Stomach smooth muscle (tissue), 2 donors: ENCODE results near the gene ZNF775.

Experiments used
- H3K27ac ChIP-seq: one replicate; pipeline ENCODE4 v1.7.0; 2013; ENCODE audit warnings: mild to moderate bottlenecking, low read length, inconsistent platforms
- H3K27me3 ChIP-seq, 2 donors: one replicate each; pipeline ENCODE4 v1.7.0; 2013; ENCODE audit warnings: low read length in 2 of 2; ENCODE audit not compliant: insufficient read depth in 2 of 2, control insufficient read depth in 1 of 2
- H3K36me3 ChIP-seq, 2 donors: one replicate each; pipeline ENCODE4 v1.7.0; 2013; ENCODE audit warnings: low read length in 2 of 2; ENCODE audit not compliant: control insufficient read depth in 2 of 2, insufficient read depth in 2 of 2
- H3K4me1 ChIP-seq: one replicate; pipeline ENCODE4 v1.7.0; 2013; ENCODE audit warnings: low read length; ENCODE audit not compliant: control insufficient read depth, insufficient read depth
- H3K4me3 ChIP-seq, 2 donors: one replicate each; pipeline ENCODE4 v1.7.0; 2013; ENCODE audit warnings: low read length in 2 of 2
- H3K9ac ChIP-seq, 2 donors: one replicate each; pipeline ENCODE4 v1.7.0; 2013; ENCODE audit warnings: low read length in 2 of 2, mild to moderate bottlenecking in 1 of 2
- H3K9me3 ChIP-seq, 2 donors: one replicate each; pipeline ENCODE4 v1.7.0; 2013; ENCODE audit warnings: low read length in 2 of 2; ENCODE audit not compliant: control insufficient read depth in 2 of 2
- donor health status: healthy.
- donor health status: Pancreatic carcinoma.

The ZNF775 gene

GRCh38 chr7:150417239-150417638, 38.1 kb downstream of the ZNF775 start:
- H3K36me3 ChIP-seq: no peaks in the 10 kb centered on the region
- H3K4me1 ChIP-seq: peaks cover 3% of the 10 kb centered on the region
- no peaks in the 10 kb centered on the region for H3K9me3 ChIP-seq
- no peak overlapping the region for H3K4me3 ChIP-seq
- H3K27ac ChIP-seq: no peak overlapping the region
- no peak overlapping the region for H3K9ac ChIP-seq
- no peaks in the 10 kb centered on the region for H3K27me3 ChIP-seq

- Histone ChIP-seq H3K4me3 (no peak overlapping the region), H3K27me3 (no peaks in the 10 kb centered on the region), H3K36me3 (no peaks in the 10 kb centered on the region), H3K27ac (no peak overlapping the region), H3K9me3 (no peaks in the 10 kb centered on the region), H3K4me1 (peaks cover 3% of the 10 kb centered on the region), H3K9ac (no peak overlapping the region)
Measured at GRCh38 chr7:150417863-150418262, 38.7 kb downstream of the ZNF775 start.

GRCh38 chr7:150420242-150420641, 41.1 kb downstream of the ZNF775 start:
- Histone ChIP-seq H3K27me3 (no peaks in the 10 kb centered on the region), H3K9ac (no peak overlapping the region), H3K4me1 (peaks cover 3% of the 10 kb centered on the region)

GRCh38 chr7:150420987-150421674, 42.0 kb downstream of the ZNF775 start:
- Histone ChIP-seq H3K4me1 (peaks cover 3% of the 10 kb centered on the region), H3K9ac (no peak overlapping the region), H3K36me3 (no peaks in the 10 kb centered on the region), H3K27me3 (no peaks in the 10 kb centered on the region), H3K9me3 (no peaks in the 10 kb centered on the region), H3K27ac (no peak overlapping the region), H3K4me3 (peak overlapping the region in 1 of 2 donors; percentile 49)

More at GRCh38 chr7:150420242-150420641, 41.1 kb downstream of the ZNF775 start:
- no peaks in the 10 kb centered on the region for H3K36me3 ChIP-seq
- H3K4me3 ChIP-seq: no peak overlapping the region
- H3K27ac ChIP-seq: no peak overlapping the region
- no peaks in the 10 kb centered on the region for H3K9me3 ChIP-seq

- Histone ChIP-seq H3K36me3 (no peaks in the 10 kb centered on the region), H3K9ac (no peak overlapping the region), H3K27ac (no peak overlapping the region), H3K27me3 (no peaks in the 10 kb centered on the region), H3K4me1 (peaks cover 5% of the 10 kb centered on the region), H3K4me3 (no peak overlapping the region), H3K9me3 (no peaks in the 10 kb centered on the region)
Measured at GRCh38 chr7:150421831-150422230, 42.7 kb downstream of the ZNF775 start.

GRCh38 chr7:150425670-150426069, 46.5 kb downstream of the ZNF775 start:
- H3K4me3 ChIP-seq: no peak overlapping the region
- no peaks in the 10 kb centered on the region for H3K36me3 ChIP-seq
- H3K9ac ChIP-seq: no peak overlapping the region
- H3K9me3 ChIP-seq: no peaks in the 10 kb centered on the region
- peaks cover 20% of the 10 kb centered on the region for H3K4me1 ChIP-seq
- no peak overlapping the region for H3K27ac ChIP-seq
- no peaks in the 10 kb centered on the region for H3K27me3 ChIP-seq

- H3K36me3 ChIP-seq: no peaks in the 10 kb centered on the region
- no peaks in the 10 kb centered on the region for H3K9me3 ChIP-seq
- H3K27me3 ChIP-seq: no peaks in the 10 kb centered on the region
- no peak overlapping the region for H3K9ac ChIP-seq
- H3K27ac ChIP-seq: no peak overlapping the region
- H3K4me3 ChIP-seq: no peak overlapping the region
- peaks cover 23% of the 10 kb centered on the region for H3K4me1 ChIP-seq
Measured at GRCh38 chr7:150428671-150429451, 49.7 kb downstream of the ZNF775 start.

GRCh38 chr7:150429699-150430098, 50.6 kb downstream of the ZNF775 start:
- Histone ChIP-seq H3K27ac (no peak overlapping the region), H3K36me3 (no peaks in the 10 kb centered on the region), H3K4me1 (peaks cover 23% of the 10 kb centered on the region), H3K9ac (no peak overlapping the region), H3K9me3 (no peaks in the 10 kb centered on the region), H3K4me3 (no peak overlapping the region), H3K27me3 (no peaks in the 10 kb centered on the region)

- no peaks in the 10 kb centered on the region for H3K36me3 ChIP-seq
- no peak overlapping the region for H3K27ac ChIP-seq
- no peaks in the 10 kb centered on the region for H3K27me3 ChIP-seq
- peaks cover 23% of the 10 kb centered on the region for H3K4me1 ChIP-seq
- no peaks in the 10 kb centered on the region for H3K9me3 ChIP-seq
- no peak overlapping the region for H3K4me3 ChIP-seq
- H3K9ac ChIP-seq: no peak overlapping the region
Measured at GRCh38 chr7:150430465-150431085, 51.4 kb downstream of the ZNF775 start.

GRCh38 chr7:150431839-150432658, 52.9 kb downstream of the ZNF775 start:
- Histone ChIP-seq H3K4me1 (peaks cover 22% of the 10 kb centered on the region), H3K4me3 (no peak overlapping the region), H3K9me3 (no peaks in the 10 kb centered on the region), H3K9ac (no peak overlapping the region), H3K27ac (no peak overlapping the region), H3K36me3 (no peaks in the 10 kb centered on the region), H3K27me3 (no peaks in the 10 kb centered on the region)
